ENCODE results near the gene CNGB1.
A peak's percentile ranks its signal among the peaks of the same experiment; 100 is the strongest.
"Not testable (repeated sequence)": the region's sequence is repeated elsewhere in the genome, so short reads cannot be mapped to it uniquely, and the experiment has no call there.

The CNGB1 gene

DNA sequence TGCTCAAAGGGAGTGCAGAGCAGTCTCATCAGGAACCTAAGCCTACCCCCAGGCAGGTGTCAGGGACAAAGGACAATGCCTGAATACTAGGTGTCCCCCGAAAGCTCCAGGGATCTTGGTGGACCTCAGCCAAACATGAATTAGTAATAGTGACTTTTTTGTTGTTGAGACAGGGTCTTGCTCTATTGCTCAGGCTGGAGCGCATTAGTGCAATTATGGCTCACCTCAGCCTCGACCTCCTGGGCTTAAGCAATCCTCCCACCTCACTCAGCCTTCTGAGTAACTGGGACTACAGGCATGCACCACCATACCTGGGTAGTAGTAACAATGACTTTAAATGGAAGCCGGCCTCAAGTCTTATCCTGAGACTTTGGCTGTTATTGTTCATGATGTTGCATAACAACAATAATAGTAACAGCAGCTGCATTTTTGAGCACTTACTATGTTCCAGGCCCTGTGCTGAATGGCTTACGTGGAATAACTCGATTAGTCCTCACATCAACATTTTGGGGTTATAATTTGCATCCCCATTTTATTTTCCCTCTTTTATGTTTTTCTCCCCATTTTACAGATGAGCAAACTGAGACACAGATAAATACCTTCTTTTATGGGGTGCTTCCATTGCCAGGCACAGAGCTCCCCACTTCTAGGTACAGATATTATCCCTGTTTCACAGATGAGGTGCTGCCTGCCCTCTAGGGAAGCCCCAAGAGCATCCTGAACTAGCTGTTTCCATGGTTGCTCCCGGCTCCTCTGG, 19.5 kb downstream of the CNGB1 start:
- DNase-seq: no peak

DNA sequence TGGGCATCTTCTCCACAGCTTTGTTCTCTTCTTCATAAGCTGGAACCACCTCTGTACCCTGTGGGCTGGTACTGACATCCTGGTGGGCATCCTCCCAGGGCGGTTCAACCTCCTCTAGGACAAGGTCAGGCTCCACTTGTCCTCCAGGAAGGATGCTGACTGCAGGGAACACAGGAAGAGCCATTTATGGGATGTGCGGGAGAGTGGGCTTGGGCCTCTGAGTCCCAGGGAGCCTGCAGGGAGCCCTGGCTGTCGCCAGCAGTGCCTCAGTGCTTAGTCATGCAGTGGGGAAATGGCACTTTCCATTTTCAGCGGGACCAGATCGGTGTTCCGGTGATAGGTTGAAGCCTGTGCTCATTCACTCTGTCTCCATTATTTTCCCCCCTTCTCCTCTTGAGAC, 20.5 kb downstream of the CNGB1 start:
- peak in 1 of 3 donors; percentile 7 for DNase-seq

- peak in 1 of 3 donors; percentile 7 for DNase-seq
Observed at GRCh38 chr16:57949595-57950238, 21.2 kb downstream of the CNGB1 start.

- DNase-seq: no peak
Observed at GRCh38 chr16:57949013-57949412, 21.9 kb downstream of the CNGB1 start.

GRCh38 chr16:57948027-57948426, 22.9 kb downstream of the CNGB1 start:
- DNase-seq: no peak

GRCh38 chr16:57947261-57947660, 23.7 kb downstream of the CNGB1 start:
- peak; percentile 42 to 51 (median 43) for DNase-seq

DNA sequence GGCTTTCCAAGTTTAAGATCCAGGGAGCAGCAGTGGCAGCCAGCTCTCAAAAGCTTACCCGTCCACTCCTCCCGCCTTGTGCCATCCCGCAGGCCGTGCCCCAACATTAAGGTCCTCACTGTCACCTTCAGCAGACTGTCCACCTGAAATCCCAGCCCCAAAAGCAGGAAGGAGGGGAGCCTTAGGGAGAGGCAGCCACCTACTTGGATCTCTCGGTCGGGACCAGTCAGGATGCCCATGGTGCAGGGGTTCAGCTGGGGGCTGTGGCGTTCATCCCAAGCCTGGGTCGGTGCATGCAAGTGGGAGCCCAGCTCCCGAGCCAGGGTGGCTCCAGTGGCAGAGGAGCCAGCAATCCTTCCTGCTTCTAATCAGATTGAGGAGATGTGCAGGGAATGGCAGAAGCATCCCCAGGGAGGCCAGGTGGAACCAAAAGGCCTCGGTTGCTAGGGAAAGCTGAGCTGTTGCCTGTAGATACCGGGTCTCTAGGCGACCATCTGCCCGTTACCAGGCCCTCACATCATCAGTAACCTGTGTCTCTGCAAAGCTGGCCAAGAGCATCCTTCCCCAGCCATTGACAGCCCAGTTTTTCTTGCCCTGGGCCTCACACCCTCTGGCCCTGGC, 24.6 kb downstream of the CNGB1 start:
- no peak for DNase-seq

- peak; percentile 25 to 38 (median 29) for DNase-seq
Observed at GRCh38 chr16:57945740-57946138, 25.2 kb downstream of the CNGB1 start.

- DNase-seq: no peak
Observed at GRCh38 chr16:57944970-57945739, 25.8 kb downstream of the CNGB1 start.

- DNase-seq: not testable (repeated sequence)
Observed at GRCh38 chr16:57943381-57943780, 27.5 kb downstream of the CNGB1 start.

DNA sequence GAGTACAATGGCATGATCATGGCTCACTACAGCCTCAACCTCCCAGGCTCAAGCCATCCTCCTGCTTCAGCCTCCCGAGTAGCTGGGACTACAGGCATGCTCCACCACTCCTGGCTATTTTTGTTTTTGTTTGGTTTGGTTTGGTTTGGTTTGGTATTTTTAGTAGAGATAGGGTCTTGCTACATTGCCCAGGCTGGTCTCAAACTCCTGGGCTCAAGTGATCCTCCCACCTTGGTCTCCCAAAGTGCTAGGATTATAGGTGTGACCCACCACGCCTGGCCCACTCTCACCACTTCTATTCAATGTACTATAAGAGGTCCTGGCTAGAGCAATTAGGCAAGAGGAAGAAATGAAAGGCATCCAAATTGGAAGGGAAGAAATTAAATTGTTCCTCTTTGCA, 29.0 kb downstream of the CNGB1 start:
- not testable (repeated sequence) for DNase-seq

DNA sequence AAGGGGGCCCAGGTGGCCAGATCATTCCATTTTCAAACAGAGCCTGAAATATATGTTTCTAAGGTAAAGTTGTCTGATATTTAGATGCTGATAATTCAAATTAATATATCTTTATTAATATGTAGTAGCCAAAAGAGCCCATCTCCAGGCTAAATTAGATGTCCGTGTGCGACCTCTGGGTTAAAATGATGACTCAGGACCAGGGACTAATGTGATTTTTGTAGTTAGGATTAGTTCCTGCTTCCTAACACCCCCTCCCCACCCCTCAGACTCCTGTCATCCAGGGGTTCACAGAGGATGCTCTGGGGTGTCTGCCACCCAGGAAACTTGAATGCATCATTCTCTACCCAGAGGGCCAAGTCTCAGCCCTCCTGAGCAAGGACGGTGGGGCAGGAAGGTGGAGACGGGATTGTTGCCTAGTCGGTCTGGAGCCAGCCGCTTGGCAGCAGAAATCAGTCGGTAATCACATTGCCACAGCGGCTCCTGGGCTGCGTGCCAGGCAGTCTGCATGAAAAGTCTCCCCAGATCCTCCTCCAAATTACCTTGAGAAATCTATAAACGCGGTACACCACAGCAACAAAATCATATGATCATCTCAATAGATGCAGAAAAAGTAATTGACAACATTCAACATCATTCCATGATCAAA, 29.8 kb downstream of the CNGB1 start:
- no peak for DNase-seq

DNA sequence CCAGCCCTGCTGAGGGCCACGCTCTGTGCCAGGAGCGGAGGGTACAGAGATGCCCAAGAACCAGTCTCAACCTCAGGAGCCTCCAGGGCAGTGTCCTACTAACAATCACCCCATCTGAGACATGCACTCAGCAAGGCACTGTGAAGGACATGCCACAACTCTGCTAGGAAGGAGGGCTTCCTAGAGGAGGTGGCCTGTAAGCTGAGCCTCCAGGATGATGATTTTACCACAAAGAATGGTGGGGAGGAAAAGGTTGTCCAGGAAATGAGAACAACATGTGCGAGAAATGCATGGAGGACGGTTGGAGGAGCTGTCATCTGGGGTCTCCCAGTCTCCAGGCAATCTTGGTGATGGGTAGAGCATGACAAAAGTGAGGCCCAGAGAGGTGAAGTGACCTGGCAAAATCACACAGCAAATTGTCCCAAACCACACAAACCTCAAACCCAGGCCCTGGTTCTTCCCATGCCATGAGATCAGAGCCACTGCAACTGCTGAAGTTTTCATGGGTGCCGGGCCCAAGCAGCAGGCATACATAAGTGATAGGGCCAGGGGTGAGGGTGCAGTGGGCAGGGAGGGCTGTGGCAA, 30.5 kb downstream of the CNGB1 start:
- no peak for DNase-seq

GRCh38 chr16:57939872-57940224, 31.1 kb downstream of the CNGB1 start:
- no peak for DNase-seq

DNA sequence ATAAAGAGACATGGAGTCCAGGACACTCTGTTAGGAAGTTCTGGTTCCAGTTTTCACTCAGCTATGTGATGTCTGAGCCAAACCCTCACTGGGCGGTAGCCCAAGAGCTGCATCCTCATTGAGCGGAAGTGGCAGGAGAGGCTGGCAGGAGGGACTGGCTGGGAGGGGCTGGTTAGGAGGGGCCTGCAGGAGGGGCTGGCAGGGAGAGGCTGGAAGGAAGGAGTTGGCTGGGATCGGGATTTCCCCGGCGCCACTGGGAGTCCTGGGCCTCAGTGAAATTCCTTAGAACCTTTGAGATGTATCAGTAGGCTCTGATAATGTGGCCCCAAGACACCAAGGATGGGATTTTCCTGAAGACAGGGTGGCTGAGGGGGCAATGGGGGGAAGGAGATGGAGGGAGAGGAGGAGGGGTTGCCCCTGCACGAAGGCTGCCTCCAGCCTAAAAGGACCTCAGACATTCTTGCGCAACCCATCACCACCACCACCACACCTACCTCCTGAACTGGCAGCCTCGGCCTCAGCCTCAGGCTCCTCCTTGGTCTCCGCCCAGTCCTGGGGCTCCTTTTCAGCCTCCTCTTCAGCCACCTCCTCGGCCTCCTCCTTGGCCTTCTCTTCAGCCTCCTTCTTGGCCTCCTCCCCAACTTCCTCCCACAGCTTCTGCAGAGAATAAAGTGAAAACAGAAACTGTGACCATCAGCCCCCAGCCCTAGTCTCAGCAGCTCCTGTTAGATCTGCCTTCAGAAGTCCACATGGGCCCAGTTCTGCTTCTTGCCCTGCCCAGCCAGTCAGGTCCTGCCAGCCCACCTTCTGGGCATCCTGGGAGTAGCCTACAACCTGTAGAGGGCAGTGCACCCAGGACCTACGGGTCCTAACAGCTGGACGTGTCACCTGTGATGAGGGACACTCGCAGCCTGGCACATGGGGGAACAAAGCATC, 31.7 kb downstream of the CNGB1 start:
- DNase-seq: no peak

DNA sequence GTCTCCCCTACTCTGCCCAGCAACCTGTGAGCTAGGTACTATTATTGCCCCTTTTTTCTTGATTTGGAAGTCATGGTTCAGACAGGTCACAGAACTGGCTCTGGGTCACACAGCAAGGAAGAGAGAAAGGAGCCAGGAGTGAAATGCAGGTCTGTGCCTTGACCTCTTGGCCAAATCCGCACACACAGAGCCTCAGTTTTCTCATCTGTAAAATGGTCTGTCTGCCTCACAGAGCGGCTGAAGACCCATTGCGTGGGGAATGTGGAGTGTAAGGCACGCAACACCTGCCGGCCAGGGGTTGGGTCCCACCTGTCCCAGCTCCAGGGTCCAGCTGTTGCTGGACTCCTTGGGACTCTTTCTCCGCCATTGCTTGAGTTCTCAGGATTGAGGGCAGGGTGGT, 32.4 kb downstream of the CNGB1 start:
- DNase-seq: no peak

GRCh38 chr16:57937861-57938260, 33.1 kb downstream of the CNGB1 start:
- no peak for DNase-seq

GRCh38 chr16:57935904-57936303, 35.0 kb downstream of the CNGB1 start:
- no peak for DNase-seq

DNA sequence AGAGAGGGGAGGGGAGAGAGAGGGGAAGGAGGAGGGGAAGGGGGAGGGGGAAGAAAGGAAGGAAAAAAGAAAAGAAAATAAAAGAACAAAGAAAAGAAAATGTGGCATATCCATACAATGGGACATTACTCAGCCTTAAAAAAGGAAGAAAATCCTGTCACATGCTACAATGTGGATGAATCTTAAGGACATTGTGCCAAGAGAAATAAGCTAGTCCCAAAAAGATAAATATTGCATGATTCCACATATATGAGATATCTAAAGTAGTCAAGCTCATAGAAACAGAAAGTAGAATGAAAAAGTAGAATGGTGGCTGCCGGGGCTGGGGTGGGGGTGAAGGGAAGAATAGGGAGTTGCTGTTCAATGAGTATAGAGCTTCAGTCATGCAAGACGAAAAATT, 40.4 kb downstream of the CNGB1 start:
- DNase-seq: no peak

DNA sequence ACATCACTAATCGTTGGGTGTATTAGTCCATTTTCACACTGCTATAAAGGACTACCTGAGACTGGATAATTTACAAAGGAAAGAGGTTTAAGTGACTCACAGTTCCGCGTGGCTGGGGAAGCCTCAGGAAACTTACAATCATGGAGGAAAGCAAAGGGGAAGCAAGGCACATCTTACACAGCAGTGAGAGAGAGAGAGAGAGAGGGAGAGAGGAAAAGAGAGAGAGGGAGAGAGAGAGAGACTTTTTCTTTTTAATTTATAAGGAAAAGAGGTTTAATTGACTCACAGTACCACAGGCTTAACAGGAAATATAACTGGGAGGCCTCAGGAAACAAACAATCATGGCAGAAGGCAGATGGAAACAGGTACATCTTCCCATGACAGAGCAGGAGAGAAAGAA, 41.7 kb downstream of the CNGB1 start:
- DNase-seq: no peak

GRCh38 chr16:57926041-57926440, 44.9 kb downstream of the CNGB1 start:
- DNase-seq: no peak
